HG03439 (cell line): Measurements from ENCODE around the gene OSCAR.
"Not testable (repeated sequence)": the region's sequence is repeated elsewhere in the genome, so short reads cannot be mapped to it uniquely, and the experiment has no call there.

Source experiments
- ATAC-seq: cut with Tn5 transposase; IDR thresholded peaks from one replicate; pipeline ENCODE4 v1.9.1; 2021; ENCODE audit warnings: mild to moderate bottlenecking, moderate library complexity; ENCODE audit not compliant: unreplicated experiment

The OSCAR gene

DNA sequence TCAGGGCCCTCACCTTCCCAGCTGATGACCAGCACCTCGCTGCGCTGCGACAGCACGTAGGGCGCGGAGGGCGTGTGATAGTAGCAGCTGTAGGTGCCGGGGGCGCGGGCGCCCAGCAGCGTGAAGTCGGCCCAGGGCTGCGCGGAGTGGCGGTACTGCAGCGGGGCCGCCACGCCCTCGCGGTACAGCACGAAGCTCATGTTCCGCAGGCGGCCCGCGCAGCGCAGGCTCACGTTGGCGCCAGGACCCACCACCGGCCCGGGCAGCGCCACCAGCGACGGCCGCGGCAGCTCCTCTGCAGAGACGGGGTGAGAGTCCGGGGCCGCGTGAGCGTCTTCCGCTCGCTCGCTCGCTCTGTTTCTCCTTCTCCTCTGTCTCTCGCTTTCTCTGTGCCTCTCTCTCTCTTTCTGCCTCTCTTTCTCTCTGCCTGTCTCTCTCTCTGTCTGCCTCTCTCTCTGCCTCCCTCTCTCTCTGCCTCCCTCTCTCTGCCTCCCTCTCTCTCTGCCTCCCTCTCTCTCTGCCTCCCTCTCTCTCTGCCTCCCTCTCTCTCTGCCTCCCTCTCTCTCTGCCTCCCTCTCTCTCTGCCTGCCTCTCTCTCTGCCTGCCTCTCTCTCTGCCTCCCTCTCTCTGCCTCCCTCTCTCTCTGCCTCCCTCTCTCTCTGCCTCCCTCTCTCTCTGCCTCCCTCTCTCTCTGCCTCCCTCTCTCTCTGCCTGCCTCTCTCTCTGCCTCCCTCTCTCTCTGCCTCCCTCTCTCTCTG, 4.6 kb downstream of the OSCAR start:
- not testable (repeated sequence) for ATAC-seq

GRCh38 chr19:54095136-54095858, 5.3 kb downstream of the OSCAR start:
- ATAC-seq, result no peak

DNA sequence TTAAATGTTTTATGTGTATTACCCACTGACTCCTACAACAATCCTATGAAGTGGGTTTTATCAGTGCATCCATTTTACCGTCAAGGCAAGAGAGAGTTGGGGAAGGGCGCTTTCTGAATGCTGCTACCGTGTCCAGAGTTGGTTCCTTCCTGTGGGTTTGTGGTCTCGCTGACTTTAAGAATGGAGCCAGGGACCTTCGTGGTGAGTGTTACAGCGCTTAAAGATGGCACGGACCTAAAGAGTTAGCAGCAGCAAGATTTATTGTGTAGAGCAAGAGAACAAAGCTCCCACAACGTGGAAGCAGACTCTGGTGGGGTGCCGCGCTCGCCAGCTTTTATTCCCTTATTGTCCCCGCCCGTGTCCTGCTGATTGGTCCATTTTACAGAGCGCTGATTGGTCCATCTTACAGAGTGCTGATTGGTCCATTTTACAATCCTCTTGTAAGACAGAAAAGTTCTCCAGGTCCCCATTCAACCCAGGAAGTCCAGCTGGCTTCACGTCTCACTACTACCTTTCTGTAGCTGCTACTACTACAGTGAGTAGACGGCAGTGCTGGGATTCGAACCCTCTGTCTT, 6.1 kb downstream of the OSCAR start:
- no peak for ATAC-seq

GRCh38 chr19:54084410-54084809, 16.2 kb downstream of the OSCAR start:
- no peak for ATAC-seq

- no peak for ATAC-seq
Observed at GRCh38 chr19:54081032-54081431, 19.6 kb downstream of the OSCAR start, which contains the start of gene TARM1. Gene TARM1, minus strand, starts transcription at chr19:54081365. Its CDS starts 25 bp downstream, at chr19:54081340.

- no peak for ATAC-seq
Observed at GRCh38 chr19:54077334-54077733, 23.3 kb downstream of the OSCAR start.

DNA sequence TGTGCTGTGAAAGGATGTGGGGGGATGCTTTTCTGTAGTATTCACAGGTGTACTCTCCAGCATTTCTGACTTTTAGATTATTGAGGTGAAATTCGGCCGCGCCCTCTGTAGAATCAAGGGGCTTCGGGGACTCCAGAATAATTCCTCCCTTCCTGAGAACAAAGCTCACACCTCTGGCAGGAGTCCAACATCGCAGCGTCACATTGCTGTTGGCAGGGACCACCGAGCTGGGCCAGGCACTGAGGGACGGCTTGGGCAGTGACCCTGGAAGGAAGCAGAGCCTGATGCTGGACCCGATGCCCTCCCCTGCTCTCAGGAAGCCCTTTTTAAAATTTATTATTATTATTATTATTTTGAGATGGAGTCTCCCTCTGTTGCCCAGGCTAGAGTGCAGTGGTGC, 25.8 kb downstream of the OSCAR start:
- no peak for ATAC-seq

DNA sequence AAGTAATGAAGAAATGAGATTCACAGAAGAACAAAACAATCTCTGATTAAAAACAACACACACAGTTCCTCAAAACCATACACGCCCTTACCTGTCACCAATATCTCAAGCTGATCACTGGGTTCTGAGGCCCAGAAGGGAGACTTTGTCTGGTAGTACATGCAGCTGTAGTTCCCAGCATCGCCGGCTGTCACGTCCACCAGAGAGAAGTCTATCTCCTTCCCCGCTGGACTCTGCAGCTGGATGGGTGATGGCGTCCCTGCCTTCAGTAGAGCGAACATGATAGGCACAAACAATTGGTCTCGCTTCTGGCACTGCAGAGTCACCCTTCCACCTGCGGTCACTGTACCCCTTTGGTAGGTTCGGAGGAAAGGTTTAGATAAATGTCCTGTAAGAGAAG, 26.8 kb downstream of the OSCAR start:
- no peak for ATAC-seq

DNA sequence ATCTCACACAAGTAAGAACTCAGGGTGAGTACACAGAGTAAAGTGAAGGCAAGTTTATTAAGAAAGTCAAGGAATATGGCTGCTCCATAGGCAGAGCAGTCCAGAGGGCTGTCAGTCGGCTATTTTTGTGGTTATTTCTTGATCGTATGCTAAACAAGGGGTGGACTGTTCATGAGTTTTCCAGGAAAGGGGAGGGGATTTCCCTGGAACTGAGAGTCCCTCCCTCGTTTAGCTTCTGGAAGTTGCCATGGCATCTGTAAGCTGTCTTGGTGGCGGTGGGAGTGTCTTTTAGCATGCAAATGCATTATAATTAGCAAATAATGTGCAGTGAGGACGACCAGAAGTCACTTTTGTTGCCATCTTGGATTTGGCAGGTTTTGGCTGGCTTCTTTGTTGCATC, 31.1 kb downstream of the OSCAR start:
- ATAC-seq, result no peak

- ATAC-seq, result no peak
Observed at GRCh38 chr19:54063350-54064116, 37.1 kb downstream of the OSCAR start, which contains the start of gene VSTM1. Gene VSTM1, minus strand, starts transcription at chr19:54063897. Its CDS starts 120 bp downstream, at chr19:54063777.

- no peak for ATAC-seq
Observed at GRCh38 chr19:54062643-54063042, 38.0 kb downstream of the OSCAR start.

DNA sequence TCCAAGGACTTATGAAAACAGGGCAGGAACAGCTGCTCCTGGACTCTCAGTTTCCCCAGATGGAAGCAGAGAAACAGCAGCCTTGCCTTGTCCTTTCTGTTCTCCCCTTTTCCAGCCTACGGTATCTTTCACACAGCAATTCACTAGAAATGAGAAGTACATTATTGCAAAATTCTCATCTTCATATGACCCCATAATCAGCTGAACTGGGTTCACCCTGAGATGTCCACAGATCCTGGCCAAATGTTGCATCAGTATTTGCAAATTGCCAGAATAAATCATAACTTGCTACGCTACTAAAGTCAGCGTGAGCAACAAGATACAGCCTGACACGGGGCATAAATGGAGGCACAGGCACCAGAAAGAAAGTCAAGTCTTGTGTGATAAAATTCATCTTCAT, 53.0 kb downstream of the OSCAR start:
- ATAC-seq, result no peak

DNA sequence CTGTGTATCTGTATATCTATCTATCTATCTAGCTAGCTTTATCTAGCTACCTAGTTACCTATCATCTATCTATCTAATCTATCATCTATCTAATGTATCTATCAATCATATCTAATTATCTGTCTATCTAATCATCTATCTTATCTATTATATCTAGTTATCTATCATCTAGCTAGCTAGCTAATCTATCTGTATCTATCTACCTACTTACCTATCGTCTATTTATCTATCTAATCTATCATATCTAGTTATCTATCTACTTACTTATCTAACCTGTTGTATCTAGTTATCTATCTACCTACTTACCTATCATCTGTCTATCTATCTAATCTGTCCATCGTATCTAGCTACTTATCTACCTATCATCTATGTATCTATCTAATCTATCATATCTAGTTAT, 54.8 kb downstream of the OSCAR start:
- ATAC-seq, result no peak
